Glutamatergic neuron (in vitro differentiated cells): ENCODE data around the gene CLPSL1. TPM values are rescaled to one million over a fixed set of nuclear protein-coding genes. Genes with fewer than 3 reads are reported as not detected.
"Not testable (repeated sequence)": the region's sequence is repeated elsewhere in the genome, so short reads cannot be mapped to it uniquely, and the experiment has no call there.

Experiments used
- DNase-seq: peaks from one replicate; pipeline ENCODE4 v3.0.0; 2022
- H3K27ac Mint-ChIP-seq: one replicate; pipeline ENCODE4 v1.8.0; 2020; ENCODE audit warnings: mild to moderate bottlenecking, mixed read lengths, inconsistent platforms; ENCODE audit not compliant: unreplicated experiment
- H3K27me3 Mint-ChIP-seq: one replicate; pipeline ENCODE4 v1.8.0; 2020; ENCODE audit warnings: mild to moderate bottlenecking, moderate library complexity, mixed read lengths, inconsistent platforms; ENCODE audit not compliant: unreplicated experiment
- H3K36me3 Mint-ChIP-seq: one replicate; pipeline ENCODE4 v1.8.0; 2020; ENCODE audit warnings: mild to moderate bottlenecking, mixed read lengths, inconsistent platforms; ENCODE audit not compliant: unreplicated experiment
- H3K4me1 Mint-ChIP-seq: one replicate; pipeline ENCODE4 v1.8.0; 2020; ENCODE audit warnings: mild to moderate bottlenecking, low read depth, mixed read lengths, inconsistent platforms; ENCODE audit not compliant: unreplicated experiment
- H3K4me3 Mint-ChIP-seq: one replicate; pipeline ENCODE4 v1.8.0; 2020; ENCODE audit warnings: mild to moderate bottlenecking, mixed read lengths, inconsistent platforms; ENCODE audit not compliant: unreplicated experiment
- H3K9me3 Mint-ChIP-seq: one replicate; pipeline ENCODE4 v1.8.0; 2020; ENCODE audit warnings: mild to moderate bottlenecking, moderate library complexity, mixed read lengths, inconsistent platforms; ENCODE audit not compliant: unreplicated experiment
- long read RNA-seq: library from polyadenylated mRNA; unstranded; transcript quantifications from one replicate; pipeline ENCODE4 v2.0.0, GENCODE V29; 2020; ENCODE audit not compliant: unreplicated experiment
- total RNA-seq: library from RNA; stranded (reverse); fragmentation: NEBNext Ultra II Directional; extraction: Animal tissue kit (Norgen Biotek cat#: 25700); gene quantifications from one replicate; pipeline ENCODE4 v1.2.1, GENCODE V29; 2021; ENCODE audit not compliant: unreplicated experiment
- TF ChIP-seq, protein P1 (sequence below): fragments of 200-600 bp; sonication (generic); IDR thresholded peaks from one replicate; pipeline ENCODE4 v1.5.0; 2021; ENCODE audit not compliant: partially characterized antibody, unreplicated experiment

Gene CLPSL1, protein sequence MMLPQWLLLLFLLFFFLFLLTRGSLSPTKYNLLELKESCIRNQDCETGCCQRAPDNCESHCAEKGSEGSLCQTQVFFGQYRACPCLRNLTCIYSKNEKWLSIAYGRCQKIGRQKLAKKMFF
- total RNA-seq, result not detected
- long read RNA-seq, result 0 reads

DNA sequence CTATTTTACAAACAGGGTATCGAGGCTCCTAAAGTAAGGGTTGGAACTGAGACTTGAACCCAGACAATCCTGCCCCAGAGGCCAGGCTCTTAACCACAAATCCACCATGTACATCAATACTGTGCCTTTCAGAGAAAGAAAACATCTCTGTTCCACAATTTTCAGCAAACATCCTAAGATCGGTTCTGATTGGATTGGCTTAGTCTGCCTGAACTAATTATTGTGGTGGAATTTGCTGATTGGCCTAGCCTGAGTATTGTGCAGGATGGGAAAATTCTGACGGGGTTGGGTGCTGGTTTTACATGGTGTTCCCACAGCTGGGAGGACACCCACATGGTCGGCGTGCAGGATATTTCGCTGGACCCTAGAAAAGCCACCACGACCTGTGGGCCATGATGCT lies at the start of gene CLPSL1:
Gene CLPSL1 (plus strand): TSS at position 301 of the 400 bp plus-strand sequence. CDS start 92 bp downstream, at position 393.
- DNase-seq, result no peak
- Mint-ChIP-seq H3K27ac (no peak within 1 kb of the TSS), H3K4me1 (no peaks in the 10 kb centered on the region), H3K4me3 (no peak within 1 kb of the TSS), H3K27me3 (peaks cover 12% of the 10 kb centered on the region), H3K9me3 (no peaks in the 10 kb centered on the region), H3K36me3 (no peaks in the 10 kb centered on the region)
- TF ChIP-seq, protein P1, sequence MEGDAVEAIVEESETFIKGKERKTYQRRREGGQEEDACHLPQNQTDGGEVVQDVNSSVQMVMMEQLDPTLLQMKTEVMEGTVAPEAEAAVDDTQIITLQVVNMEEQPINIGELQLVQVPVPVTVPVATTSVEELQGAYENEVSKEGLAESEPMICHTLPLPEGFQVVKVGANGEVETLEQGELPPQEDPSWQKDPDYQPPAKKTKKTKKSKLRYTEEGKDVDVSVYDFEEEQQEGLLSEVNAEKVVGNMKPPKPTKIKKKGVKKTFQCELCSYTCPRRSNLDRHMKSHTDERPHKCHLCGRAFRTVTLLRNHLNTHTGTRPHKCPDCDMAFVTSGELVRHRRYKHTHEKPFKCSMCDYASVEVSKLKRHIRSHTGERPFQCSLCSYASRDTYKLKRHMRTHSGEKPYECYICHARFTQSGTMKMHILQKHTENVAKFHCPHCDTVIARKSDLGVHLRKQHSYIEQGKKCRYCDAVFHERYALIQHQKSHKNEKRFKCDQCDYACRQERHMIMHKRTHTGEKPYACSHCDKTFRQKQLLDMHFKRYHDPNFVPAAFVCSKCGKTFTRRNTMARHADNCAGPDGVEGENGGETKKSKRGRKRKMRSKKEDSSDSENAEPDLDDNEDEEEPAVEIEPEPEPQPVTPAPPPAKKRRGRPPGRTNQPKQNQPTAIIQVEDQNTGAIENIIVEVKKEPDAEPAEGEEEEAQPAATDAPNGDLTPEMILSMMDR, result no peak

DNA sequence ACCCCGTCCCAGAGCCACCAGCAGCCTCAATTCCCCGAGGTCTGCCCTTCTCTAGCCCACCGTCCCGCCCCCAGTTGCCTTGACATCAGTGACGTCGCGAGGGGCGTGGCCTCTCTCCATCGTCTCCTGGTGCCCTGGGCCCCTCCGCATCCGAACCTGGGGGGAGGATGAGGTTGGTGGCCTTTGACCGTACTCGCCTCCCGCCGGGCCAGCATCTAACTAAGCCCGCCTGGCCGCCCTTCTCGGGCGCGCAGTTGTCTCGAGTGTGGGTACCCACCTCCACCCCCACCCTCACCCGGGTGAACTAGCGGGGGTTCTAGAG lies 49.4 kb upstream of the CLPSL1 start:
- Mint-ChIP-seq H3K4me3 (peak overlapping the region; percentile 85), H3K4me1 (peaks cover 33% of the 10 kb centered on the region), H3K27ac (peak overlapping the region; percentile 80), H3K36me3 (no peaks in the 10 kb centered on the region), H3K9me3 (peaks cover 13% of the 10 kb centered on the region), H3K27me3 (peaks cover 6% of the 10 kb centered on the region)
- peak; percentile 97 for DNase-seq
- TF ChIP-seq, protein P1, result no peak

DNA sequence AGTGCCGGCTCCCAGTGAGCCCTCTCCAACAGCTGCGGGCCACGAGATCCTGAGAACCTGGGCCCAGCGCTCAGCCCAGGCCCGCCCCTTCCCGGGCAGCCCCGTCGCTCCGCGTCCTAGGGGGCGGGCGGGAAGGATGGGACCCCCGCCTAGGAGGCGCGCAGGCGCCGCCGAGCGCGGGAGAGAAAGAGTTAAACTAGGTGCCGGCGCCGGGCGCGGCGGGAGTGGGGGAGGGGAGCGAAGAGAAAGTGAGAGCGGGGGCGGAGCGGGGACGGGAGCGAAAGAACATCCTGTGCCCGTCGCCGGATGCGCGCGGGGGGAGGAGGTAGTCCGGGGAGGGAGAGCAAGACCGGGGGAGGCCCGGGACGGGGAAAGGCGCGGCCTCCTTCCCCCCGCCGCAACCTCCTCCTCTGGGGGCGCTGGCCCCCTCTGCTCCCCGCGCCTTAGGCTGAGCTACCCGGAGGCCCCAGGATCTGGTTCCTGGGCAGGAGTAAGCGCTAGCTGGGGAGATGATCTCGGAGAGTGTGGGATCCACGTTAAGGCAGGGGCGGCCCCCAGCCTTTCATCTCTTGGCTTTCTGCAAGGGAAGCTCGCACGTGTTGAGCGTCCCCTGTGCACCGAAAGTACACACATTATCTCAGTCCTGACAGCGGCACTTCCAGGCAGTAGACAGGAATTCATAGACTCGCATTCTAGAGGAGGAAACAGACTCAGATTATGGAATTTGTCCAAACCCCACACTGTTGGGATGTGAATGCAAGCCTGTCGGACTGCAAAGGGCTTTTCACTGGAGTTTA lies 48.9 kb upstream of the CLPSL1 start:
- TF ChIP-seq, protein P1, result no peak
- H3K36me3 Mint-ChIP-seq, result no peaks in the 10 kb centered on the region
- peak overlapping the region; percentile 88 for H3K4me3 Mint-ChIP-seq
- H3K9me3 Mint-ChIP-seq, result peaks cover 14% of the 10 kb centered on the region
- H3K4me1 Mint-ChIP-seq, result peaks cover 28% of the 10 kb centered on the region
- peak overlapping the region; percentile 91 for H3K27ac Mint-ChIP-seq
- DNase-seq, result peak; percentile 88
- peaks cover 5% of the 10 kb centered on the region for H3K27me3 Mint-ChIP-seq

DNA sequence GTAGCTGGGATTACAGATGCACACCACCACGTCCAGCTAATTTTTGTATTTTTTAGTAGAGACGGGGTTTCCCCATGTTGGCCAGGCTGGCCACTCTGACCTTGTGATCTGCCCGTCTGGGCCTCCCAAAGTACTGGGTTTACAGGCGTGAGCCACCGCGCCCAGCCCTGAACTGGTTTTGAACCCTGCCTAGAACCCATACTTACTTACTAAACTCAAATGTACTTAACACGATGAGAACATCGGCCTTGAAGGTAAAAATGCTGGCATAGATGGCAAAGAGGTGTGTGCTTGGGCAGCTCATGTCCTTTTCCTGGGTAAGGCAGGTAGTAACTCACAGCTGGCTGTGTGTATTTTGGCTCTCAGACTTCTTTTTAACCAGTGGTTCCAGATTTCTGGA lies 47.2 kb upstream of the CLPSL1 start:
- no peak overlapping the region for H3K4me3 Mint-ChIP-seq
- H3K36me3 Mint-ChIP-seq, result no peaks in the 10 kb centered on the region
- peaks cover 4% of the 10 kb centered on the region for H3K27me3 Mint-ChIP-seq
- peaks cover 10% of the 10 kb centered on the region for H3K9me3 Mint-ChIP-seq
- no peak overlapping the region for H3K27ac Mint-ChIP-seq
- no peak for DNase-seq
- H3K4me1 Mint-ChIP-seq, result peaks cover 27% of the 10 kb centered on the region
- TF ChIP-seq, protein P1, result no peak

DNA sequence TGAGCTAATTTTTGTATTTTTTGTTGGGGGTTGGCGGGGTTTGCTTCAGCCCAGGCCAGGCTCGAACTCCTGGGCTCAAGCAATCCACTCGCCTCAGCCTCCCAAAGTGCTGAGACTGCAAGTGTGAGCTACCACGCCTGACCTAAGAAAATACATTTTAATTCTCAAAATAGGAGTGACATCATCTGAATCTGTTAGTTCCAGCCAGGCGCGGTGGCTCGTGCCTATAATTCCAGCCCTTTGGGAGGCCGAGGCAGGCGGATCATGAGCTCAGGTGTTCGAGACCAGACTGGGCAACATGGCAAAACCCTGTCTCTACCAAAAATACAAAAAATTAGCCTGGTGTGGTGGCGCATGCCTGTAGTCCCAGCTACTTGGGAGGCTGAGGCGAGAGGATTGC lies 46.5 kb upstream of the CLPSL1 start:
- not testable (repeated sequence) for H3K4me3 Mint-ChIP-seq, H3K27ac Mint-ChIP-seq, H3K36me3 Mint-ChIP-seq, H3K27me3 Mint-ChIP-seq, DNase-seq, H3K9me3 Mint-ChIP-seq
- H3K4me1 Mint-ChIP-seq, result peaks cover 25% of the 10 kb centered on the region
